ENCODE data around the gene MRGPRF.
A peak's percentile ranks its signal among the peaks of the same experiment; 100 is the strongest.

MRGPRF gene

GRCh38 chr11:69027704-69028372, 14.8 kb upstream of the MRGPRF start:
- no peak for DNase-seq (ENCODE audit: low read depth in 2 of 3, low spot score in 2 of 3)

GRCh38 chr11:69024509-69024908, 11.5 kb upstream of the MRGPRF start:
- no peak for DNase-seq (ENCODE audit: low read depth in 2 of 3, low spot score in 2 of 3)

- no peak for DNase-seq (ENCODE audit: low read depth in 2 of 3, low spot score in 2 of 3)
Measured at GRCh38 chr11:69022260-69022659, 9.2 kb upstream of the MRGPRF start.

GRCh38 chr11:69018924-69019323, 5.9 kb upstream of the MRGPRF start:
- DNase-seq (ENCODE audit: low read depth in 2 of 3, low spot score in 2 of 3): no peak

GRCh38 chr11:69017951-69018350, 4.9 kb upstream of the MRGPRF start:
- no peak for DNase-seq (ENCODE audit: low read depth in 2 of 3, low spot score in 2 of 3)

- no peak for DNase-seq (ENCODE audit: low read depth in 2 of 3, low spot score in 2 of 3)
Measured at GRCh38 chr11:69014898-69015549, 2.0 kb upstream of the MRGPRF start.

GRCh38 chr11:69014084-69014851, 1.2 kb upstream of the MRGPRF start:
- no peak for DNase-seq (ENCODE audit: low read depth in 2 of 3, low spot score in 2 of 3)

GRCh38 chr11:69012092-69013008, 696 bp downstream of the MRGPRF start:
- DNase-seq (ENCODE audit: low read depth in 2 of 3, low spot score in 2 of 3): no peak

- no peak for DNase-seq (ENCODE audit: low read depth in 2 of 3, low spot score in 2 of 3)
Measured at GRCh38 chr11:69011624-69012091, 1.4 kb downstream of the MRGPRF start.

- peak in 2 of 3 experiments; percentile 18 to 22 for DNase-seq (ENCODE audit: low read depth in 2 of 3, low spot score in 2 of 3)
Measured at GRCh38 chr11:69010964-69011623, 2.0 kb downstream of the MRGPRF start.

GRCh38 chr11:69010361-69010891, 2.6 kb downstream of the MRGPRF start:
- DNase-seq (ENCODE audit: low read depth in 2 of 3, low spot score in 2 of 3): no peak

GRCh38 chr11:69009441-69010211, 3.4 kb downstream of the MRGPRF start:
- DNase-seq (ENCODE audit: low read depth in 2 of 3, low spot score in 2 of 3): no peak

GRCh38 chr11:69008737-69009440, 4.2 kb downstream of the MRGPRF start:
- no peak for DNase-seq (ENCODE audit: low read depth in 2 of 3, low spot score in 2 of 3)

GRCh38 chr11:69007975-69008381, 5.1 kb downstream of the MRGPRF start:
- no peak for DNase-seq (ENCODE audit: low read depth in 2 of 3, low spot score in 2 of 3)

- no peak for DNase-seq (ENCODE audit: low read depth in 2 of 3, low spot score in 2 of 3)
Measured at GRCh38 chr11:69006816-69007215, 6.2 kb downstream of the MRGPRF start.

- DNase-seq (ENCODE audit: low read depth in 2 of 3, low spot score in 2 of 3): no peak
Measured at GRCh38 chr11:69005631-69006368, 7.2 kb downstream of the MRGPRF start.

GRCh38 chr11:69005183-69005630, 7.8 kb downstream of the MRGPRF start:
- DNase-seq (ENCODE audit: low read depth in 2 of 3, low spot score in 2 of 3): no peak

Measured in activated CD8-positive, alpha-beta memory T cell treated with anti-CD3 and anti-CD28 coated beads for 48 hours (primary cell).